ENCODE results near the gene SAP25. TPM values are rescaled to one million over a fixed set of nuclear protein-coding genes. Genes with fewer than 3 reads are reported as not detected.

The SAP25 gene
- total and polyA plus RNA-seq, 2 of the 4 experiments (the other 2 are of a cell fraction): 1.8 TPM; not detected in 1

GRCh38 chr7:100591596-100591995, 17.9 kb upstream of the SAP25 start:
- Histone ChIP-seq H3K27me3 (ENCODE audit: control insufficient read depth, insufficient read depth, low read length) (no peaks in the 10 kb centered on the region), H3K9ac (ENCODE audit: low read depth, low read length) (no peak overlapping the region), H2BK120ac (ENCODE audit: low read depth, low read length) (no peak overlapping the region), H4K5ac (ENCODE audit: low read depth, low read length) (no peak overlapping the region), H3K18ac (ENCODE audit: low read depth, low read length) (no peak overlapping the region), H3K9me3 (ENCODE audit: control insufficient read depth, insufficient read depth, low read length) (no peaks in the 10 kb centered on the region), H2BK5ac (ENCODE audit: low read depth, low read length, poor library complexity, severe bottlenecking) (no peak overlapping the region), H3K36me3 (ENCODE audit: control insufficient read depth, insufficient read depth, low read length) (peaks cover 1% of the 10 kb centered on the region; the same call in 1 of the 2 replicates), H4K20me1 (ENCODE audit: insufficient read depth, low read length) (no peaks in the 10 kb centered on the region), H2AK5ac (ENCODE audit: low read depth, low read length) (no peak overlapping the region), H3K79me1 (ENCODE audit: low read depth in 1 of 2, low read length in 2 of 2) (peaks cover 0 to 4% of the 10 kb centered on the region in 2 experiments; a peak in 1 of 4 replicates), H2BK15ac (ENCODE audit: low read depth, low read length) (no peak overlapping the region), H3K14ac (replicated peaks; ENCODE audit: low read depth, low read length) (no peak overlapping the region), H2AK9ac (replicated peaks; ENCODE audit: low read depth, low read length, poor library complexity) (no peak overlapping the region), H4K91ac (ENCODE audit: insufficient read depth, low read depth, low read length) (no peak overlapping the region), H4K8ac (ENCODE audit: low read depth in 2 of 2, low read length in 2 of 2) (no peak overlapping the region), H3K4ac (ENCODE audit: low read depth, low read length) (no peak overlapping the region), H3K27ac (ENCODE audit: insufficient read depth, low read length) (no peak overlapping the region), H3K56ac (ENCODE audit: extremely low read depth, insufficient read depth, low read length) (no peak overlapping the region), H3K4me2 (ENCODE audit: low read depth, low read length) (no peak overlapping the region), H2AFZ (replicated peaks; ENCODE audit: low read length, poor library complexity) (no peak overlapping the region), H3K9me1 (ENCODE audit: insufficient read depth, low read length) (0 out of 2 replicates have a peak, but pooled peaks cover 6% of the 10 kb centered on the region), H3K4me1 (ENCODE audit: control insufficient read depth, insufficient read depth, low read length) (peaks cover 5% of the 10 kb centered on the region; the same call in 1 of the 2 replicates), H3K23ac (ENCODE audit: low read depth, low read length) (no peak overlapping the region), H3K4me3 (ENCODE audit: insufficient read depth, low read depth, low read length) (no peak overlapping the region), H2BK20ac (ENCODE audit: low read depth, low read length) (no peak overlapping the region)
- ChIA-PET POLR2A (ENCODE audit: unreplicated experiment) (no interaction called here), CTCF (no interaction called here)
- DNase-seq (no peak), ATAC-seq (ENCODE audit: low read depth) (no peak)
- intact Hi-C loops (cut with micrococcal nuclease) (no loop called here), in situ Hi-C loops (cut with MboI; ENCODE audit: low sequenced_read_pairs) (loop anchor here (25.0 kb wide), 1 partner anchor 271 kb away; the partner anchor contains the start of genes SLC12A9 and TRIP6), dilution Hi-C loops (cut with HindIII; ENCODE audit: low sequenced_read_pairs, unreplicated experiment) (no loop called here)
- TF ChIP-seq, protein P1, sequence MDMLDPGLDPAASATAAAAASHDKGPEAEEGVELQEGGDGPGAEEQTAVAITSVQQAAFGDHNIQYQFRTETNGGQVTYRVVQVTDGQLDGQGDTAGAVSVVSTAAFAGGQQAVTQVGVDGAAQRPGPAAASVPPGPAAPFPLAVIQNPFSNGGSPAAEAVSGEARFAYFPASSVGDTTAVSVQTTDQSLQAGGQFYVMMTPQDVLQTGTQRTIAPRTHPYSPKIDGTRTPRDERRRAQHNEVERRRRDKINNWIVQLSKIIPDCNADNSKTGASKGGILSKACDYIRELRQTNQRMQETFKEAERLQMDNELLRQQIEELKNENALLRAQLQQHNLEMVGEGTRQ (IDR thresholded peaks at IDR 0.05; ENCODE audit: low read depth, low read length): no peak
- TF ChIP-seq CEBPB (IDR thresholded peaks at IDR 0.05; ENCODE audit: low read depth, low read length): no peak
- no peak for TF ChIP-seq POLR2A (IDR thresholded peaks at IDR 0.05; ENCODE audit: low read depth, low read length)
- no peak for TF ChIP-seq NFE2L2 (IDR thresholded peaks at IDR 0.05; ENCODE audit: low read depth, low read length)
- TF ChIP-seq MAFK (IDR thresholded peaks at IDR 0.05; ENCODE audit: low read depth, low read length): no peak
- TF ChIP-seq, protein P2, sequence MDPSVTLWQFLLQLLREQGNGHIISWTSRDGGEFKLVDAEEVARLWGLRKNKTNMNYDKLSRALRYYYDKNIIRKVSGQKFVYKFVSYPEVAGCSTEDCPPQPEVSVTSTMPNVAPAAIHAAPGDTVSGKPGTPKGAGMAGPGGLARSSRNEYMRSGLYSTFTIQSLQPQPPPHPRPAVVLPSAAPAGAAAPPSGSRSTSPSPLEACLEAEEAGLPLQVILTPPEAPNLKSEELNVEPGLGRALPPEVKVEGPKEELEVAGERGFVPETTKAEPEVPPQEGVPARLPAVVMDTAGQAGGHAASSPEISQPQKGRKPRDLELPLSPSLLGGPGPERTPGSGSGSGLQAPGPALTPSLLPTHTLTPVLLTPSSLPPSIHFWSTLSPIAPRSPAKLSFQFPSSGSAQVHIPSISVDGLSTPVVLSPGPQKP (IDR thresholded peaks at IDR 0.05; ENCODE audit: borderline replicate concordance, low read depth, low read length): no peak
- TF ChIP-seq, protein P3, sequence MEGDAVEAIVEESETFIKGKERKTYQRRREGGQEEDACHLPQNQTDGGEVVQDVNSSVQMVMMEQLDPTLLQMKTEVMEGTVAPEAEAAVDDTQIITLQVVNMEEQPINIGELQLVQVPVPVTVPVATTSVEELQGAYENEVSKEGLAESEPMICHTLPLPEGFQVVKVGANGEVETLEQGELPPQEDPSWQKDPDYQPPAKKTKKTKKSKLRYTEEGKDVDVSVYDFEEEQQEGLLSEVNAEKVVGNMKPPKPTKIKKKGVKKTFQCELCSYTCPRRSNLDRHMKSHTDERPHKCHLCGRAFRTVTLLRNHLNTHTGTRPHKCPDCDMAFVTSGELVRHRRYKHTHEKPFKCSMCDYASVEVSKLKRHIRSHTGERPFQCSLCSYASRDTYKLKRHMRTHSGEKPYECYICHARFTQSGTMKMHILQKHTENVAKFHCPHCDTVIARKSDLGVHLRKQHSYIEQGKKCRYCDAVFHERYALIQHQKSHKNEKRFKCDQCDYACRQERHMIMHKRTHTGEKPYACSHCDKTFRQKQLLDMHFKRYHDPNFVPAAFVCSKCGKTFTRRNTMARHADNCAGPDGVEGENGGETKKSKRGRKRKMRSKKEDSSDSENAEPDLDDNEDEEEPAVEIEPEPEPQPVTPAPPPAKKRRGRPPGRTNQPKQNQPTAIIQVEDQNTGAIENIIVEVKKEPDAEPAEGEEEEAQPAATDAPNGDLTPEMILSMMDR (conservative IDR thresholded peaks at IDR 0.05; ENCODE audit: low read depth, low read length): no peak
- TF ChIP-seq BHLHE40 (IDR thresholded peaks at IDR 0.05; ENCODE audit: low read depth, low read length): no peak
- no peak for TF ChIP-seq CHD1 (IDR thresholded peaks at IDR 0.05; ENCODE audit: low read depth, low read length)
- WGBS, 2 experiments (ENCODE audit: extremely low coverage in 2 of 2, insufficient read length in 1 of 2): 97% methylated on average over 9 of the region's 17 CpGs; no CpG with 5 or more reads in 1 of the 2 experiments
- no TSS peak for BruUV-seq (replicated peaks)
